ENCODE results near the gene OGDHL.
"Not testable (repeated sequence)": the region's sequence is repeated elsewhere in the genome, so short reads cannot be mapped to it uniquely, and the experiment has no call there.

OGDHL gene

DNA sequence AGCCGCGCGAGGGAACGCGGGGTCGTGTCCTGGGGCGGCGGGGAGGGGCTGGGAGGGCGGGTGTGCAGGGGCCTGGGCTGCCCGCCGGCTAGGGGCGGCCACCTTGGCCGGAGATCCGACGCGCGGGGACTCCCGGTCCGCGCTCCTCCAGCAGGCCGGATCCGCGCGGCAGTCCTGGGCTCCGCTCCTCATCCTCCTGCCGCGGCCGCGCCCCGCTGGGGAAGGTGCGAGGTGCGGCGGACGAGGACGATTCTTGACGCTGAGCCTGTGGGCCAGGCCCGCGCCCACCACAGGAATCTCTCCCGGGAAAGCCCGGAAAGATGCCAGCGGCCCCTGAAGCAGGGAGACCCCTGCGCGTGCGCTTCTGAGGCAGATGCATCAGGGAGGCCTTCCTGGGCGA is 6.6 kb upstream of the OGDHL start:
- H3K4me3 ChIP-seq (ENCODE audit: low read length), result no peak overlapping the region
- H3K27me3 ChIP-seq (ENCODE audit: control insufficient read depth, insufficient read depth, low read length), result peaks cover 14% of the 10 kb centered on the region
- no peaks in the 10 kb centered on the region for H3K4me1 ChIP-seq (ENCODE audit: control insufficient read depth, insufficient read depth, low read length)
- no peak overlapping the region for H3K9ac ChIP-seq (ENCODE audit: low read length)
- H3K36me3 ChIP-seq (ENCODE audit: control insufficient read depth, insufficient read depth, low read length), result no peaks in the 10 kb centered on the region
- H3K9me3 ChIP-seq (ENCODE audit: control insufficient read depth, low read length), result no peaks in the 10 kb centered on the region

GRCh38 chr10:49768329-49768728 is 6.2 kb upstream of the OGDHL start:
- no peak overlapping the region for H3K4me3 ChIP-seq (ENCODE audit: low read length)
- no peaks in the 10 kb centered on the region for H3K36me3 ChIP-seq (ENCODE audit: control insufficient read depth, insufficient read depth, low read length)
- no peaks in the 10 kb centered on the region for H3K9me3 ChIP-seq (ENCODE audit: control insufficient read depth, low read length)
- H3K4me1 ChIP-seq (ENCODE audit: control insufficient read depth, insufficient read depth, low read length), result no peaks in the 10 kb centered on the region
- H3K27me3 ChIP-seq (ENCODE audit: control insufficient read depth, insufficient read depth, low read length), result peaks cover 14% of the 10 kb centered on the region
- H3K9ac ChIP-seq (ENCODE audit: low read length), result no peak overlapping the region

DNA sequence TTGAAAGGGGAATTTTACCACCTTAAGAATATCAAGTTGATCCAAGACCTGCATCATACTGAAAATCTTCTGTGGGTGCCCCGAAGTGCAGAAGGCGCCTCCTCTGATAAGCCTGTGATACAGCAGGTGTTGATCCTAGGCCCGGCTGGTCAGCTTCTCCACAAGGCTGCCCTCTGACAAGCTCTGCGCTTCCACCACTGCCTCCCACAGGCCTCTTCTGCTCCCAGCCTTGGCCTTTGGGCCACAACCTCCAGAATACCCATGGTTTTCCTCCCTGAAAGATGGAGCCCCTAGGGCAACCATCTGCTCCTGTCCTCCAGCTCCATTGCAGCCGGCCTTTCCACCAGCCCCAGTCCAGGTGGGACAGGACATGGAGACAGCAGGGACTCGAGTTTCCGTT is 5.6 kb upstream of the OGDHL start:
- peaks cover 14% of the 10 kb centered on the region for H3K27me3 ChIP-seq (ENCODE audit: control insufficient read depth, insufficient read depth, low read length)

DNA sequence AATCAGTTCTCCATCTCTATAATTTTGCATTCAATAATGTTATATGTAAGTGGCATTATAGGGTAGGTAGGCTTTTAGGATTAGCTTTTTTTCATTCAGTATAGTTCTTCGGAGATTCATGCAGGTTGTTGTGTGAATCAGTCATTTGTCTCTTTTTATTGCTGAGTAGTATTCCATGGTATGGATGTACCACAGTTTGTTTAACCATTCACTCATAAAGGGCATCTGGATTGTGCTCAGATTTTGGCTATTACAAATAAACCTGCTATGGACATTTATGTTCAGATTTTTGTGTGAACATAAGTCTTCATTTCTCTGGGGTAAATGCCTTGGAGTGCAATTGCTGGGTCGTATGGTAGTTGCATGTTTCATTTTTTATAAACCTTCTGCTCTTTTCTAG is 4.4 kb upstream of the OGDHL start:
- Histone ChIP-seq H3K27me3 (ENCODE audit: control insufficient read depth, insufficient read depth, low read length) (peaks cover 20% of the 10 kb centered on the region), H3K4me3 (ENCODE audit: low read length) (no peak overlapping the region), H3K9ac (ENCODE audit: low read length) (no peak overlapping the region)

More for the DNA sequence above, 5.6 kb upstream of the OGDHL start:
- Histone ChIP-seq H3K4me1 (ENCODE audit: control insufficient read depth, insufficient read depth, low read length) (no peaks in the 10 kb centered on the region), H3K36me3 (ENCODE audit: control insufficient read depth, insufficient read depth, low read length) (no peaks in the 10 kb centered on the region), H3K4me3 (ENCODE audit: low read length) (no peak overlapping the region), H3K9me3 (ENCODE audit: control insufficient read depth, low read length) (no peaks in the 10 kb centered on the region), H3K9ac (ENCODE audit: low read length) (no peak overlapping the region)

DNA sequence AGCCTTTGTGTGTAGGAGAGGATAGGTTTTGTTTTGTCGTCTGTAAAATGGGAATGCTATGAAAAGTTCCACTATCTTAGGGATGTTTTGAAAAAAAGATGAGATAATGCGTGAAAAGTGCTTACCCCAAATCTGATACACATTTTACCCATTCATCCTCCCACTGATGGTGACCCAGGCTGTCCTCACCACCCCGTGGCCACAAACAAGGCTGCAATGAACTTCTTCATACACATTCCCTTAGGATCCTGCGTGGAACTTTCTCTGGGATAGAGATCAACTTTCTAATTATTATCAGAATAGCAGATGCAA is 399 bp upstream of the OGDHL start:
- H3K27me3 ChIP-seq (ENCODE audit: control insufficient read depth, insufficient read depth, low read length), result peaks cover 13% of the 10 kb centered on the region
- no peaks in the 10 kb centered on the region for H3K9me3 ChIP-seq (ENCODE audit: control insufficient read depth, low read length)
- H3K4me3 ChIP-seq (ENCODE audit: low read length), result no peak overlapping the region
- H3K9ac ChIP-seq (ENCODE audit: low read length), result no peak overlapping the region
- no peaks in the 10 kb centered on the region for H3K36me3 ChIP-seq (ENCODE audit: control insufficient read depth, insufficient read depth, low read length)
- H3K4me1 ChIP-seq (ENCODE audit: control insufficient read depth, insufficient read depth, low read length), result no peaks in the 10 kb centered on the region

More for the DNA sequence above, 4.4 kb upstream of the OGDHL start:
- no peaks in the 10 kb centered on the region for H3K9me3 ChIP-seq (ENCODE audit: control insufficient read depth, low read length)
- no peaks in the 10 kb centered on the region for H3K4me1 ChIP-seq (ENCODE audit: control insufficient read depth, insufficient read depth, low read length)
- H3K36me3 ChIP-seq (ENCODE audit: control insufficient read depth, insufficient read depth, low read length), result no peaks in the 10 kb centered on the region

- no peak overlapping the region for H3K9ac ChIP-seq (ENCODE audit: low read length)
- no peaks in the 10 kb centered on the region for H3K9me3 ChIP-seq (ENCODE audit: control insufficient read depth, low read length)
- no peak overlapping the region for H3K4me3 ChIP-seq (ENCODE audit: low read length)
- H3K27me3 ChIP-seq (ENCODE audit: control insufficient read depth, insufficient read depth, low read length), result peaks cover 13% of the 10 kb centered on the region
- no peaks in the 10 kb centered on the region for H3K36me3 ChIP-seq (ENCODE audit: control insufficient read depth, insufficient read depth, low read length)
- no peaks in the 10 kb centered on the region for H3K4me1 ChIP-seq (ENCODE audit: control insufficient read depth, insufficient read depth, low read length)
Measured at GRCh38 chr10:49761201-49761788, 828 bp downstream of the OGDHL start.

DNA sequence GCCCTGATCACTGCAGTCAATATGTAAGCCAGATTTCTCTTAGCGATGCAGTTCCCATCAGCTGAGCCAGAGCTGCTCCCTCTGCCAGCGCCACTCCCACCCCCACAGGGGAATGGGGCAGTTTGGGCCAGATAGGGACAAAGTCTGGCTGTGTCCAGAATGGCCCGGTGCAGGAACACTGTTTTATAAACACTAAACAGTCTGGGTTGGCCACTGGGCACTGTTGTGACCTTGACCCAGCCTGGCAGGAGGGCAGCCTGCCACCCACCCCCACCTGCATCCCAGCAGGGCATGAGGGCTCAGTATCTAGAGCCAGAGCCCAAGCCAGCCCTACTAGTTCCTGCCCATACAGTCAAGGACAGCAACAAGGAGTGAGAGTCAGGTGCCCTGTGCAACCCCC is 1.3 kb downstream of the OGDHL start:
- no peaks in the 10 kb centered on the region for H3K4me1 ChIP-seq (ENCODE audit: control insufficient read depth, insufficient read depth, low read length)
- H3K4me3 ChIP-seq (ENCODE audit: low read length), result no peak overlapping the region
- no peak overlapping the region for H3K9ac ChIP-seq (ENCODE audit: low read length)
- no peaks in the 10 kb centered on the region for H3K36me3 ChIP-seq (ENCODE audit: control insufficient read depth, insufficient read depth, low read length)
- H3K9me3 ChIP-seq (ENCODE audit: control insufficient read depth, low read length), result no peaks in the 10 kb centered on the region
- H3K27me3 ChIP-seq (ENCODE audit: control insufficient read depth, insufficient read depth, low read length), result peaks cover 13% of the 10 kb centered on the region

DNA sequence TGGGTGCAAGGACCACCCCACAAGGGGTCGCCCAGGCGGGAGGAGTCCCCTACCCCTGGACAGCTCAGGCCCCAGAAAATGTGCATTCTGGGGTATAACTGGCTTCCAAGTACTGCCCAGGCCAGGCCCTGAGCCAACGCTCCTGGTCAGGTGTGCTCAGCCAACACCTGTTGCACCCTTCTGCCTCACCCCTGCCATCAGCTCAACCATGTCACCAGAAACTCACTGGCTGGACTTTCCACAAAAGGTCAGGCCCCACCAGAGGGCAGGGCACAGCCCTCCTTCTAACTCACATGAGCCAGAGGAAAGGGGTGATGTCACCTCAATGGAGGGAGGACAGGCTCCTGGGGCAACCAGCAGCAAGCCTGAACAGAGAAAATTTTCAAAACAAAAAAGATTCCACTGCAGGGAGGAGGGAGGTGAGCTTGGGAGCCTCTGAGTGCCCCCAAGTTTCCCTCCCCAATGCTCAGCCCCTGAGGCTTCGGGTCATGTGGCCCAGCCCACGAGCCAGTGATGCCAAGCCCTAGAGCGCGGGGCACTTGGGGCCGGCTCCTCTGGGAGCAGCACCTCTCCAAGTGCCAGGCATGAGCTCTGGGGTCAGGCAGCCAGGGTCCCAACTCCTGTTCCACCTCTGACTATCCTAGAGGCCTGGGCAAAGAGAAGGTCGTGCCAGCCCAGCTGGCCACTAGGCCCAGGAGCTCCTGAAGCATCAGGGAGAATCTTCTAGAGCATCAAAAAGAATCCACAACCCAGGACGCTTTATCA is 2.2 kb downstream of the OGDHL start:
- no peaks in the 10 kb centered on the region for H3K4me1 ChIP-seq (ENCODE audit: control insufficient read depth, insufficient read depth, low read length)
- no peak overlapping the region for H3K9ac ChIP-seq (ENCODE audit: low read length)
- H3K27me3 ChIP-seq (ENCODE audit: control insufficient read depth, insufficient read depth, low read length), result peaks cover 13% of the 10 kb centered on the region
- H3K4me3 ChIP-seq (ENCODE audit: low read length), result no peak overlapping the region
- no peaks in the 10 kb centered on the region for H3K36me3 ChIP-seq (ENCODE audit: control insufficient read depth, insufficient read depth, low read length)
- no peaks in the 10 kb centered on the region for H3K9me3 ChIP-seq (ENCODE audit: control insufficient read depth, low read length)

DNA sequence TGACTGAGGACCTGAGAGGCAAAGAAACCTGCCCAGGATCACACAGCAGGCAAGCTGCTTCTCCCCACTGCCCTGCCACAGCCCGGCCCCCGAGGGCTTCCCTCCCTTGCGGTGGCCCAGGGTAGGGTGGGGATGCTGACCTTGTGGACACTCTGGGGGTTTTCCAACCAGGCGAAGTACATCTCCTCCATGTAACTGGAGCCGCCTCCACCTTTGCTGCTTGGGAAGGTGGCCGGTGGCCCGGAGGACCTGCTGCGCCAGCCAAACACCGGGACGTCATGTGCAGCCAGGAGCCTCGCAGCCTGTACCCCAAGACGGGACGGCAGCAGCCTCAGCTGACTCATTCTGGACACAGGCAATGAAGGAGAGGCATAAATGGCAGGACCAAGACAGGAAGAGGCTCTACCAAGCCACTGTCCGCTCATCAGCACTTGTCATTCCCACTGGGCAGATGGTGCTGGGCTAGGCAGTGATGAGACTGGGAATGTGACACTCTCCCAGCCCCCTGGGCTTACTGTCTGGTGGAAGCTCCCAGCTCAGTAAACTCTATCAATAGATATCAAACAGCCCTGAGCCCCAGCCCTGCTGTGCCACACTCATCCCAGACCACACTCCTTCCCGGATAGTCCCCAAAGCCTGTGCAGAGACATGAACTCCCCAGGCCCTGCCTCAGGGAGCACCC is 3.7 kb downstream of the OGDHL start:
- Histone ChIP-seq H3K4me1 (ENCODE audit: control insufficient read depth, insufficient read depth, low read length) (no peaks in the 10 kb centered on the region), H3K9ac (ENCODE audit: low read length) (no peak overlapping the region), H3K36me3 (ENCODE audit: control insufficient read depth, insufficient read depth, low read length) (no peaks in the 10 kb centered on the region), H3K4me3 (ENCODE audit: low read length) (no peak overlapping the region), H3K9me3 (ENCODE audit: control insufficient read depth, low read length) (no peaks in the 10 kb centered on the region), H3K27me3 (ENCODE audit: control insufficient read depth, insufficient read depth, low read length) (peaks cover 13% of the 10 kb centered on the region)

GRCh38 chr10:49756641-49757040 is 5.5 kb downstream of the OGDHL start:
- Histone ChIP-seq H3K9me3 (ENCODE audit: control insufficient read depth, low read length) (no peaks in the 10 kb centered on the region), H3K27me3 (ENCODE audit: control insufficient read depth, insufficient read depth, low read length) (peaks cover 10% of the 10 kb centered on the region), H3K4me3 (ENCODE audit: low read length) (no peak overlapping the region), H3K9ac (ENCODE audit: low read length) (no peak overlapping the region), H3K4me1 (ENCODE audit: control insufficient read depth, insufficient read depth, low read length) (no peaks in the 10 kb centered on the region), H3K36me3 (ENCODE audit: control insufficient read depth, insufficient read depth, low read length) (no peaks in the 10 kb centered on the region)

GRCh38 chr10:49756031-49756430 is 6.1 kb downstream of the OGDHL start:
- H3K4me3 ChIP-seq (ENCODE audit: low read length), result no peak overlapping the region
- no peaks in the 10 kb centered on the region for H3K9me3 ChIP-seq (ENCODE audit: control insufficient read depth, low read length)
- H3K36me3 ChIP-seq (ENCODE audit: control insufficient read depth, insufficient read depth, low read length), result no peaks in the 10 kb centered on the region
- no peaks in the 10 kb centered on the region for H3K4me1 ChIP-seq (ENCODE audit: control insufficient read depth, insufficient read depth, low read length)
- no peak overlapping the region for H3K9ac ChIP-seq (ENCODE audit: low read length)
- H3K27me3 ChIP-seq (ENCODE audit: control insufficient read depth, insufficient read depth, low read length), result peaks cover 4% of the 10 kb centered on the region

GRCh38 chr10:49754951-49755350 is 7.2 kb downstream of the OGDHL start:
- not testable (repeated sequence) for H3K4me1 ChIP-seq (ENCODE audit: control insufficient read depth, insufficient read depth, low read length); H3K9ac ChIP-seq (ENCODE audit: low read length); H3K36me3 ChIP-seq (ENCODE audit: control insufficient read depth, insufficient read depth, low read length); H3K9me3 ChIP-seq (ENCODE audit: control insufficient read depth, low read length); H3K4me3 ChIP-seq (ENCODE audit: low read length); H3K27me3 ChIP-seq (ENCODE audit: control insufficient read depth, insufficient read depth, low read length)
